DND-41 (cell line): Measurements from ENCODE around the gene ASB9.

Experiments
- ATAC-seq: fragments of 200-7000 bp; cut with Tn5 transposase; 3 replicates; pipeline ENCODE4 v1.9.1; 2021; ENCODE audit warnings: low read depth; ENCODE audit not compliant: insufficient read depth
- DNase-seq: peaks from one replicate; pipeline ENCODE4 v3.0.0-alpha.2; 2020
- H2AFZ ChIP-seq: 2 replicates; pipeline ENCODE4 v1.6.0; 2012; ENCODE audit warnings: low read depth, low read length
- H3K27ac ChIP-seq: 2 replicates; pipeline ENCODE4 v1.5.1; 2012; ENCODE audit warnings: low read length, inconsistent platforms
- H3K27me3 ChIP-seq: fragments of 200-600 bp; sonication (generic); 2 replicates; pipeline ENCODE4 v1.6.0; 2012; ENCODE audit warnings: low read length, mild to moderate bottlenecking, inconsistent platforms; ENCODE audit not compliant: insufficient read depth, poor library complexity
- H3K36me3 ChIP-seq: 2 replicates; pipeline ENCODE4 v1.5.1; 2012; ENCODE audit warnings: low read length, inconsistent platforms; ENCODE audit not compliant: insufficient read depth
- H3K4me1 ChIP-seq: 2 replicates; pipeline ENCODE4 v1.5.1; 2012; ENCODE audit warnings: mild to moderate bottlenecking, low read length; ENCODE audit not compliant: insufficient read depth
- H3K4me2 ChIP-seq: 2 replicates; pipeline ENCODE4 v1.6.0; 2012; ENCODE audit warnings: mild to moderate bottlenecking, moderate library complexity, low read length, inconsistent platforms; ENCODE audit not compliant: insufficient read depth
- H3K4me3 ChIP-seq, 2 experiments: fragments of 200-600 bp in 1 of 2; shearing (Covaris generic) in 1 of 2; 2 replicates each; pipeline ENCODE4 v1.5.1; 2012 to 2016; ENCODE audit warnings: inconsistent platforms in 2 of 2, low read length in 2 of 2, mild to moderate bottlenecking in 2 of 2, low read depth in 1 of 2, moderate library complexity in 1 of 2
- H3K79me2 ChIP-seq: 2 replicates; pipeline ENCODE4 v1.6.0; 2012; ENCODE audit warnings: low read length, inconsistent platforms; ENCODE audit not compliant: insufficient read depth
- H3K9ac ChIP-seq: 2 replicates; pipeline ENCODE4 v1.6.0; 2012; ENCODE audit warnings: low read depth, mild to moderate bottlenecking, inconsistent platforms, low read length, moderate library complexity
- H3K9me3 ChIP-seq: 2 replicates; pipeline ENCODE4 v1.5.1; 2012; ENCODE audit warnings: low read length, moderate library complexity, mild to moderate bottlenecking, inconsistent platforms; ENCODE audit not compliant: insufficient read depth, severe bottlenecking
- H4K20me1 ChIP-seq: 2 replicates; pipeline ENCODE4 v1.6.0; 2012; ENCODE audit warnings: low read length; ENCODE audit not compliant: insufficient read depth
- CTCF ChIP-seq: IDR thresholded peaks from 2 replicates; pipeline ENCODE4 v1.5.1; 2012; ENCODE audit warnings: borderline replicate concordance, low read length, moderate library complexity, mild to moderate bottlenecking; ENCODE audit not compliant: poor library complexity, severe bottlenecking; ENCODE audit errors: extremely low read depth
- EZH2 ChIP-seq: IDR thresholded peaks from 3 replicates; pipeline ENCODE4 v1.6.1; 2012; ENCODE audit warnings: borderline replicate concordance, low read depth, mild to moderate bottlenecking, moderate library complexity, low read length, inconsistent platforms; ENCODE audit not compliant: severe bottlenecking

Gene ASB9

DNA sequence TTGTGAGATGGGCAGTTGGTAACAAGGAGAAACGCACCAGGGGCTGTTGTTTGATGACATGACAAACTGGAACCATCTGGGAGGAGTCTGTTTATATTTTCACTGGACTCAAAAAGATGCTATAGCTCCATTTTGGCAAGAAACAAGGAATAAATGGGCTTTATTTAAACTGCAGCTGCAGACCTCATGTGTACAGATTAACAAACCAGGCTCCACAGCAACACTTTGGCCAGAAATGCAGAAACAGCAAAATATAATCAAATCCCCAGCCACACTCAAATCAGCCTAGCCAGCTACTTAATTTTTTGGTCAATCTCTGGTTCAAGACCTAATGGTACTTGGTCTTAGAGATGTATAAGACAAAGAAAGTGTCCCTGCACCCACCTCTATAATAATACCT lies 52.7 kb downstream of the ASB9 start:
- Histone ChIP-seq H3K36me3 (no peaks in the 10 kb centered on the region), H2AFZ (no peak overlapping the region), H3K9me3 (no peaks in the 10 kb centered on the region), H3K4me2 (no peak overlapping the region), H3K27ac (no peak overlapping the region), H3K4me1 (no peaks in the 10 kb centered on the region), H3K27me3 (no peaks in the 10 kb centered on the region), H3K79me2 (no peaks in the 10 kb centered on the region), H3K9ac (no peak overlapping the region), H4K20me1 (no peaks in the 10 kb centered on the region), H3K4me3 (no peak overlapping the region)
- ATAC-seq (no peak), DNase-seq (no peak)
- TF ChIP-seq CTCF: no peak
- TF ChIP-seq EZH2: no peak

DNA sequence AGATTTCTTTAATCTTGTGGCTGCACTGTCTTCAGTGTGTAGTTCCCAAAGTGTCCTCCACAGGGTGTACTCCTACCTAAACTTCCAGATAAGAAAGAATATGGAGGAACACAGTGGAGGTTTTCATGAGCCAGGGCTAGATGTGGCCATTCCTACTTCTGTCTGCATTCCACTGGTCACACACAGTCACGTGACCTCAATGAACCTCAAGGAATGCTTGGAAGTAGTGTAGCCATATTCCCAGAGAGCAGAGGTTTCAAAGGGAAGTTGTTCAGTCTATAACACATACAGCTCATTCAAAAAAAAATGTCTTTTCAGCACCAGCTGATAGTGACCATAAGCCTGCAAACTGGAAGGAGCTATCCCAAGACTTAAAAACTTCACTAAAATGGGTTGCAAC lies 53.6 kb downstream of the ASB9 start:
- H3K4me2 ChIP-seq: no peak overlapping the region
- H2AFZ ChIP-seq: no peak overlapping the region
- TF ChIP-seq EZH2 (no peak), CTCF (no peak)
- H3K4me1 ChIP-seq: no peaks in the 10 kb centered on the region
- no peaks in the 10 kb centered on the region for H3K9me3 ChIP-seq
- no peak overlapping the region for H3K27ac ChIP-seq
- no peaks in the 10 kb centered on the region for H3K79me2 ChIP-seq
- H3K27me3 ChIP-seq: no peaks in the 10 kb centered on the region
- no peaks in the 10 kb centered on the region for H4K20me1 ChIP-seq
- ATAC-seq: no peak
- no peak for DNase-seq
- H3K36me3 ChIP-seq: no peaks in the 10 kb centered on the region
- H3K4me3 ChIP-seq: no peak overlapping the region
- H3K9ac ChIP-seq: no peak overlapping the region

- Histone ChIP-seq H3K36me3 (no peaks in the 10 kb centered on the region), H3K4me3 (no peak overlapping the region), H3K4me2 (no peak overlapping the region), H3K9me3 (no peaks in the 10 kb centered on the region), H3K9ac (no peak overlapping the region), H3K79me2 (no peaks in the 10 kb centered on the region), H3K27me3 (no peaks in the 10 kb centered on the region), H3K27ac (no peak overlapping the region), H4K20me1 (no peaks in the 10 kb centered on the region), H3K4me1 (no peaks in the 10 kb centered on the region), H2AFZ (no peak overlapping the region)
- DNase-seq (no peak), ATAC-seq (no peak)
- no peak for TF ChIP-seq CTCF
- TF ChIP-seq EZH2: no peak
These were observed 54.5 kb downstream of the ASB9 start for GRCh38 chrX:15215366-15215765.

DNA sequence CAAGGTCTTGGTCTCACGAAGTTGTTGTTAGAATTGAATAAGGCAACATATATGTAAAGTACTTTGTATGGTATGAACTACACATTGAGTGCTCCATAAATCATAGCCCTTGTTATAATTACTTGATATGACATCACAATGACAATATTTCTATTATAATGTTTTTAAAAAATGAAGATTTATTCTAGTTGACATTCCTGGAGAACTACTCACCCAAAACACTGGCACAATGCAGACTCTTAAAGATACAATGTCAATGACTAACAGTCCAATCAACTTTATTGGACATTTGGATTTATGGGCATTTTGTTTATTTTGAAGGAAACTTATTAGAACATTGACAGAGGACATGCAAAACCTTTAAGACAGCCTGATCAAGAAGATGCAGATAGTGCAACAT lies 55.3 kb downstream of the ASB9 start:
- Histone ChIP-seq H3K4me3 (no peak overlapping the region), H3K9ac (no peak overlapping the region), H3K79me2 (no peaks in the 10 kb centered on the region), H3K27ac (no peak overlapping the region), H4K20me1 (no peaks in the 10 kb centered on the region), H3K36me3 (no peaks in the 10 kb centered on the region), H2AFZ (no peak overlapping the region), H3K9me3 (no peaks in the 10 kb centered on the region), H3K4me1 (no peaks in the 10 kb centered on the region), H3K27me3 (no peaks in the 10 kb centered on the region), H3K4me2 (no peak overlapping the region)
- DNase-seq (no peak), ATAC-seq (no peak)
- TF ChIP-seq CTCF: no peak
- TF ChIP-seq EZH2: no peak
